Spleen (tissue), 11 donors: ENCODE data around the gene SH3BGRL2. TPM values are rescaled to one million over a fixed set of nuclear protein-coding genes. Genes with fewer than 3 reads are reported as not detected.

Experiments used
- DNase-seq: peaks from one replicate; pipeline ENCODE4 v3.0.0-alpha.2; 2020
- H3K27ac ChIP-seq, 8 donors: fragments of 200-600 bp; sonication (generic) in 7 of 8; 1 replicate in 4 of 8; 2 replicates in 4 of 8; pipeline versions ENCODE4 v1.5.0 to v1.8.0; 2016 to 2021; ENCODE audit warnings: inconsistent platforms in 4 of 8, mild to moderate bottlenecking in 4 of 8, moderate library complexity in 1 of 8
- H3K27me3 ChIP-seq, 7 donors: fragments of 200-600 bp; sonication (generic) in 6 of 7; replicated peaks in 1 of 7; 1 replicate in 4 of 7; 2 replicates in 3 of 7; pipeline versions ENCODE4 v1.5.0 to v1.8.0; 2016 to 2021; ENCODE audit warnings: inconsistent platforms in 3 of 7, mild to moderate bottlenecking in 1 of 7
- H3K36me3 ChIP-seq, 6 donors: fragments of 200-600 bp; sonication (generic) in 5 of 6; 1 replicate in 4 of 6; 2 replicates in 2 of 6; pipeline versions ENCODE4 v1.5.0 to v1.8.0; 2016 to 2021; ENCODE audit warnings: inconsistent platforms in 2 of 6
- H3K4me1 ChIP-seq, 6 donors: fragments of 200-600 bp; sonication (generic) in 5 of 6; 1 replicate in 3 of 6; 2 replicates in 3 of 6; pipeline versions ENCODE4 v1.5.0 to v1.8.0; 2016 to 2021; ENCODE audit warnings: inconsistent platforms in 3 of 6
- H3K4me3 ChIP-seq, 8 donors: fragments of 200-600 bp; sonication (generic) in 7 of 8; 1 replicate in 4 of 8; 2 replicates in 4 of 8; pipeline versions ENCODE4 v1.5.0 to v1.8.0; 2016 to 2021; ENCODE audit warnings: inconsistent platforms in 4 of 8, mild to moderate bottlenecking in 4 of 8, moderate library complexity in 2 of 8
- H3K9me3 ChIP-seq, 8 donors: fragments of 200-600 bp; sonication (generic) in 7 of 8; 1 replicate in 4 of 8; 2 replicates in 4 of 8; pipeline versions ENCODE4 v1.5.0 to v1.8.0; 2016 to 2021; ENCODE audit warnings: inconsistent platforms in 4 of 8
- POLR2A ChIP-seq, 3 donors: fragments of 450-650 bp; IDR thresholded peaks; one replicate each; pipeline ENCODE4 v1.5.1; 2017; ENCODE audit warnings: antibody characterized with exemption in 3 of 3, mild to moderate bottlenecking in 1 of 3
- POLR2AphosphoS5 ChIP-seq, 3 donors: sonication (generic); formaldehyde crosslinking; IDR thresholded peaks; one replicate each; pipeline ENCODE4 v1.5.1; 2017; ENCODE audit warnings: antibody characterized with exemption in 3 of 3
- WGBS, 5 donors: extraction: QIAGEN DNeasy Blood & Tissue Kit in 3 of 5; methylation state at CpG; one replicate each; pipeline versions ENCODE4 v1.1.5 to v1.1.7; 2013 to 2018; 5-methylcytosine and 5-hydroxymethylcytosine counted together
- intact Hi-C: fragments of 100-400 bp; cut with DNase I; formaldehyde crosslinking; loops from one replicate; pipeline ENCODE4 v1.15.0; 2023; ENCODE audit warnings: low total_unique reads
- polyA plus RNA-seq, 3 donors: library from polyadenylated mRNA; stranded (reverse); fragments of 200-250 nt; gene quantifications; one replicate each; pipeline ENCODE4 v1.2.1, GENCODE V29; 2013
- total RNA-seq, 7 donors: library from RNA; depleted of rRNA in 3 of 7; stranded (reverse); fragments of >200 nt in 3 of 7; fragmentation: NEBNext Ultra II Directional in 4 of 7; extraction: Animal tissue kit (Norgen Biotek cat#: 25700) in 4 of 7; gene quantifications; one replicate each; pipeline versions ENCODE4 v1.1.0 to v1.2.1, GENCODE V29; 2016 to 2021
- TF ChIP-seq, protein P1 (sequence below), 11 experiments: fragments of 200-600 bp in 7 of 11; fragments of 450-650 bp in 4 of 11; sonication (generic) in 4 of 11; IDR thresholded peaks in 8 of 11; conservative IDR thresholded peaks in 3 of 11; 1 replicate in 7 of 11; 2 replicates in 4 of 11; pipeline versions ENCODE4 v1.4.0 to v1.8.0; 2016 to 2021; ENCODE audit warnings: antibody characterized with exemption in 11 of 11, inconsistent platforms in 4 of 11, mild to moderate bottlenecking in 1 of 11
- donor health status: healthy with polysubstance abuse.
- donor health status: DM: no; HTN: no; CAD: no; lungs with moderate emphysema.
- donor health status: DM: no; HTN: no; CAD: no.
- donor health status: Bipolar disorder and iron deficiency.
- donor health status: healthy.
- donor health status: DM: no; HTN: no; CAD: no.
- donor health status: DM: yes; HTN: yes; CAD: no.

SH3BGRL2 gene
- total and polyA plus RNA-seq, 10 donors: 1.8 to 24.6 (median 10.9) TPM

DNA sequence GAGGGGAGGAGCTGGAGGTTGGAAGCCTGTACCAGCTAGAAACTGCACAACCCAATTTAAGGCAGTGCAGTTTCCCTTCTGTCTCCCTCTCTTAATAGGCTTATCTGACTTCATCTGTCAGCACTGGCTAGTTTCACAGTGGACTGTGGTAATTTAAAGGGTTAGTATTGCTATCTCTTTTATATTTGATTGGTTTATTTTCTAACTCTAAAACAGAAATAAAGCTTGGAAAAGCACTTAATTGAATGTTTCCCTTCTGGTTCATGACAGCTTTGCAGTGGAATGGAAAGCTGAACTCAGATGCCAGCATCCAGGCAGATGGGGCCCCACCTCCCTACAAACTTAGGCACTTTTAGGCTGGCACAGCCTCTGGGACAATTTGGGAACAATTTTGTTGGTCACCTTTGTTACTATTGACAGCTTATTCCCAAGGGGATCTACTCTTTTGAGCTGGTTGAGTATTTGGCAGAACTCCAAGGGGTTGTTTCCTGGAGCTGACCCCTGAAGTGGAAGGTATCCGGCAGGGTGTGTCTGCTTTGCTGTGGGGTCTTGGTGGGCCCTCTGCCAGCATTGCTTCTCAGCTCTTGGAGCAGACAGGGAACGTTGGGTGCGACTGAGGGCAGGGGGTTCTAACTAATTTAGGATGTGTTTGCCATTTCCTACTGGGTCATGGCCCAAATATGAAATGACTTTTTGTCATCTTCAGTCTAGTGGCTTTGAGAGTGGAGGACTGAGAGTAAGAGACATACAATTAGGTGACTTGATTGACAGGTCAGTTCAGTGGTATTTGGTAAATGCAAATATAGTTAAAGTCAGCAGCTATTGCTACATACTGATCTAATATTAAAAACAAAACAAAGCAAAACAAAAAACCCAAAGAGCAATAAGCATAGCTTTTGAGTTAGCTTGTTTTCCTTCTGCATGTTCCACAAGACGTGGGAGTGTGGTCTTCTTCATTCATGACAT, 9.3 kb downstream of the SH3BGRL2 start:
- no peaks in the 10 kb centered on the region for H3K36me3 ChIP-seq
- no peaks in the 10 kb centered on the region for H3K9me3 ChIP-seq
- no peak overlapping the region for H3K4me3 ChIP-seq
- no peak for DNase-seq
- H3K27me3 ChIP-seq: peaks cover 0 to 6% (median 0%) of the 10 kb centered on the region in 7 donors
- intact Hi-C loops: no loop called here
- TF ChIP-seq, protein P1, sequence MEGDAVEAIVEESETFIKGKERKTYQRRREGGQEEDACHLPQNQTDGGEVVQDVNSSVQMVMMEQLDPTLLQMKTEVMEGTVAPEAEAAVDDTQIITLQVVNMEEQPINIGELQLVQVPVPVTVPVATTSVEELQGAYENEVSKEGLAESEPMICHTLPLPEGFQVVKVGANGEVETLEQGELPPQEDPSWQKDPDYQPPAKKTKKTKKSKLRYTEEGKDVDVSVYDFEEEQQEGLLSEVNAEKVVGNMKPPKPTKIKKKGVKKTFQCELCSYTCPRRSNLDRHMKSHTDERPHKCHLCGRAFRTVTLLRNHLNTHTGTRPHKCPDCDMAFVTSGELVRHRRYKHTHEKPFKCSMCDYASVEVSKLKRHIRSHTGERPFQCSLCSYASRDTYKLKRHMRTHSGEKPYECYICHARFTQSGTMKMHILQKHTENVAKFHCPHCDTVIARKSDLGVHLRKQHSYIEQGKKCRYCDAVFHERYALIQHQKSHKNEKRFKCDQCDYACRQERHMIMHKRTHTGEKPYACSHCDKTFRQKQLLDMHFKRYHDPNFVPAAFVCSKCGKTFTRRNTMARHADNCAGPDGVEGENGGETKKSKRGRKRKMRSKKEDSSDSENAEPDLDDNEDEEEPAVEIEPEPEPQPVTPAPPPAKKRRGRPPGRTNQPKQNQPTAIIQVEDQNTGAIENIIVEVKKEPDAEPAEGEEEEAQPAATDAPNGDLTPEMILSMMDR (IDR thresholded peaks at IDR 0.05 in 8 of 11, conservative IDR thresholded peaks at IDR 0.05 in 3 of 11): no peak
- TF ChIP-seq POLR2AphosphoS5 (IDR thresholded peaks at IDR 0.05): no peak
- TF ChIP-seq POLR2A (IDR thresholded peaks at IDR 0.05): no peak
- H3K27ac ChIP-seq: peak overlapping the region in 3 of 8 donors; percentile 4 to 49 (median 47)
- 46 to 67% (median 61%) methylated on average over 4 of the region's 4 CpGs for WGBS, 5 donors
- peaks cover 0 to 16% (median 3%) of the 10 kb centered on the region in 6 donors for H3K4me1 ChIP-seq

DNA sequence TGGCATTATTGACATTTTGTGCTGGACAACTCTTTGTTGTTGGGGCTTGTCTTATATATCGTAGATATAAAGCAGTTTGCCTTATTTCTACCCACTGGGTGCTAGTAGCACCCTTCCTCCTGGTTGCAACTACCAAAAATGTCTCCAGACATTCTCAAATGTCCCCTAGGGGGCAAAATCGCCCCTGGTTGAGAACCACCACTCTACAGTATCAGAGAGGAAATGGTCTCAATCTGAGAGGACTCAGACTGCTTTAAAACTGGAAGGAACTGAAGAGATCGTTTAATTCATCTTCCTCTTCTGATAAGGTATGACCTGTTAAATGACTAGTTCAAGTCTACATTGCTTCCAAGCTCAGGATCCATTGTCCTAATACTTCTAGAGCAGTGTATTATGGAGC, 14.9 kb downstream of the SH3BGRL2 start:
- DNase-seq: no peak
- Histone ChIP-seq H3K9me3 (no peaks in the 10 kb centered on the region), H3K27ac (no peak overlapping the region), H3K4me3 (no peak overlapping the region), H3K27me3 (no peaks in the 10 kb centered on the region), H3K4me1 (peaks cover 0 to 9% (median 0%) of the 10 kb centered on the region in 6 donors), H3K36me3 (no peaks in the 10 kb centered on the region)
- 37 to 47% (median 42%) methylated on average over 3 of the region's 3 CpGs for WGBS, 5 donors
- intact Hi-C loops: no loop called here
- TF ChIP-seq, protein P1 (IDR thresholded peaks at IDR 0.05 in 8 of 11, conservative IDR thresholded peaks at IDR 0.05 in 3 of 11): peak in 1 of 11 experiments; percentile 9
- TF ChIP-seq POLR2AphosphoS5 (IDR thresholded peaks at IDR 0.05): no peak

DNA sequence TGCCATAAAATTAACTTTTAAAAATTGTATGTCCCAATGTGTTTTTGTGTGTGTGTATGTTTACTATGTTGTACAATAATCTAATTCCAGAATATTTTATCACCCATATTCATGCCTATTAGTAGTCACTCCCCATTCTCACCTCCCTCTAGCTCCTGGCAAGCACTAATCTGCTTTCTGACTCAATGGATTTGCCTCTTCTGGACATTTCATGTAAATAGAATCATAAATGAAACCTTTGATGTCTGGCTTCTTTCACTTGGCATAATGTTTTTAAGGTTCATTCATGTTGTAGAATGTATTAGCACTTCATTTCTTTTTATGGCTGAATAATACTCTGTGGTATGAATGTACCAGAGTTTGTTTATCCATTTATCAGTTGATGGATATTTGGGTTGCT, 15.4 kb downstream of the SH3BGRL2 start:
- Histone ChIP-seq H3K36me3 (no peaks in the 10 kb centered on the region), H3K4me1 (peaks cover 0 to 9% (median 0%) of the 10 kb centered on the region in 6 donors), H3K27me3 (no peaks in the 10 kb centered on the region), H3K9me3 (no peaks in the 10 kb centered on the region), H3K27ac (no peak overlapping the region), H3K4me3 (no peak overlapping the region)
- no peak for DNase-seq
- intact Hi-C loops: no loop called here
- TF ChIP-seq, protein P1 (IDR thresholded peaks at IDR 0.05 in 8 of 11, conservative IDR thresholded peaks at IDR 0.05 in 3 of 11): no peak
- TF ChIP-seq POLR2AphosphoS5 (IDR thresholded peaks at IDR 0.05) (no peak), POLR2A (IDR thresholded peaks at IDR 0.05) (no peak)

DNA sequence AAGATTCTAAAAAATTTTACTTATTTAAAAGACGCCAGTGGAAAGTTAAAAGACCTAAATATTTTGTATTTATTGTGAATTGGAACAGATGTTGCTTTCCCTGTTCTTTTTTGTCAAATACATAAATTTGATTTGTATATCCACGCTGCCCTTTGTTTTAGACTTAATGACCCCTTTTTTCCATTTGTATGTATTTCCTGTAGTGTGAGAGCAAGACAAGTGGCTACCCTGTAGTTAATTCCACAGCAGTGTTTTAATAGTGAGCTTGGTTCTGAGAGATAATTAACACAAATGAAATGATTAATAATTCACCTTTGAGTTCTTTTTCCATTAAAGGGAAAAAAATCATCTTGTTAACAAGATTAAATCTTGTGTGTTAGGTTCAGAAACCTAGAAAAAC, 16.6 kb downstream of the SH3BGRL2 start:
- 68 to 85% (median 74%) methylated on average over 2 of the region's 2 CpGs for WGBS, 5 donors
- no peaks in the 10 kb centered on the region for H3K9me3 ChIP-seq
- intact Hi-C loops: no loop called here

More for the DNA sequence above, 16.6 kb downstream of the SH3BGRL2 start:
- no peak for DNase-seq
- no peak for TF ChIP-seq POLR2A (IDR thresholded peaks at IDR 0.05)
- TF ChIP-seq, protein P1 (IDR thresholded peaks at IDR 0.05 in 8 of 11, conservative IDR thresholded peaks at IDR 0.05 in 3 of 11): no peak
- no peak for TF ChIP-seq POLR2AphosphoS5 (IDR thresholded peaks at IDR 0.05)
- Histone ChIP-seq H3K27ac (no peak overlapping the region), H3K36me3 (no peaks in the 10 kb centered on the region), H3K4me1 (peaks cover 0 to 9% (median 0%) of the 10 kb centered on the region in 6 donors), H3K27me3 (no peaks in the 10 kb centered on the region), H3K4me3 (no peak overlapping the region)
